Mesenchymal stem cell (in vitro differentiated cells and primary cell): ENCODE measurements around the gene ABCA2.

Experiments used
- DNase-seq: peaks from one replicate; pipeline ENCODE4 v3.0.0-alpha.2; 2013
- H2AFZ ChIP-seq: one replicate; pipeline ENCODE4 v1.6.1; 2013; ENCODE audit warnings: low read depth, mild to moderate bottlenecking, control low read depth, inconsistent platforms, low read length, moderate library complexity
- H2AK5ac ChIP-seq: 2 replicates; pipeline ENCODE4 v1.6.1; 2013; ENCODE audit warnings: low read length, moderate library complexity, mild to moderate bottlenecking, inconsistent platforms; ENCODE audit not compliant: severe bottlenecking
- H2BK120ac ChIP-seq: one replicate; pipeline ENCODE4 v1.6.1; 2013; ENCODE audit warnings: low read depth, mild to moderate bottlenecking, inconsistent platforms, low read length, moderate library complexity
- H2BK12ac ChIP-seq, 2 experiments: one replicate each; pipeline ENCODE4 v1.6.1; 2013; ENCODE audit warnings: inconsistent platforms in 2 of 2, low read length in 2 of 2, mild to moderate bottlenecking in 2 of 2, moderate library complexity in 2 of 2, control low read depth in 1 of 2
- H2BK15ac ChIP-seq: one replicate; pipeline ENCODE4 v1.6.1; 2013; ENCODE audit warnings: mild to moderate bottlenecking, low read depth, inconsistent platforms; ENCODE audit not compliant: poor library complexity, severe bottlenecking
- H2BK5ac ChIP-seq: 2 replicates; pipeline ENCODE4 v1.6.1; 2013; ENCODE audit warnings: low read depth, mild to moderate bottlenecking, low read length, control low read depth, inconsistent platforms; ENCODE audit not compliant: poor library complexity, severe bottlenecking
- H3K14ac ChIP-seq, 2 experiments: one replicate each; pipeline ENCODE4 v1.6.1; 2013; ENCODE audit warnings: inconsistent platforms in 2 of 2, low read length in 2 of 2, control low read depth in 1 of 2, mild to moderate bottlenecking in 1 of 2, moderate library complexity in 1 of 2
- H3K18ac ChIP-seq, 2 experiments: one replicate each; pipeline ENCODE4 v1.6.1; 2013; ENCODE audit warnings: inconsistent platforms in 2 of 2, low read length in 2 of 2, control low read depth in 1 of 2, low read depth in 1 of 2, mild to moderate bottlenecking in 1 of 2
- H3K23ac ChIP-seq, 2 experiments: one replicate each; pipeline ENCODE4 v1.6.1; 2013; ENCODE audit warnings: inconsistent platforms in 2 of 2, low read length in 2 of 2, mild to moderate bottlenecking in 2 of 2, moderate library complexity in 2 of 2, control low read depth in 1 of 2
- H3K27ac ChIP-seq: 2 replicates; pipeline ENCODE4 v1.5.1; 2013; ENCODE audit warnings: mild to moderate bottlenecking, moderate library complexity, low read length, control low read depth, inconsistent platforms; ENCODE audit not compliant: poor library complexity, severe bottlenecking
- H3K27me3 ChIP-seq, 2 experiments: 2 replicates each; pipeline versions ENCODE4 v1.6.1 to v1.7.0; 2013; ENCODE audit warnings: low read length in 2 of 2, mild to moderate bottlenecking in 2 of 2, moderate library complexity in 2 of 2, control low read depth in 1 of 2, inconsistent platforms in 1 of 2; ENCODE audit not compliant: control insufficient read depth in 1 of 2, insufficient read depth in 1 of 2
- H3K36me3 ChIP-seq, 2 experiments: 2 replicates each; pipeline versions ENCODE4 v1.6.1 to v1.7.0; 2013; ENCODE audit warnings: low read length in 2 of 2, control low read depth in 1 of 2, inconsistent platforms in 1 of 2, low read depth in 1 of 2, mild to moderate bottlenecking in 1 of 2; ENCODE audit not compliant: insufficient read depth in 2 of 2, control insufficient read depth in 1 of 2
- H3K4ac ChIP-seq, 2 experiments: one replicate each; pipeline ENCODE4 v1.6.1; 2013; ENCODE audit warnings: inconsistent platforms in 2 of 2, low read length in 2 of 2, mild to moderate bottlenecking in 2 of 2, moderate library complexity in 2 of 2, control low read depth in 1 of 2, low read depth in 1 of 2
- H3K4me1 ChIP-seq: 2 replicates; pipeline ENCODE4 v1.6.1; 2013; ENCODE audit warnings: low read depth, low read length, control low read depth; ENCODE audit not compliant: control insufficient read depth, insufficient read depth
- H3K4me2 ChIP-seq: 2 replicates; pipeline ENCODE4 v1.6.1; 2013; ENCODE audit warnings: low read length, mild to moderate bottlenecking, inconsistent platforms; ENCODE audit not compliant: poor library complexity, severe bottlenecking
- H3K4me3 ChIP-seq, 2 experiments: 2 replicates each; pipeline versions ENCODE4 v1.5.1 to v1.7.0; 2013; ENCODE audit warnings: low read length in 2 of 2, mild to moderate bottlenecking in 2 of 2, control low read depth in 1 of 2, low read depth in 1 of 2; ENCODE audit not compliant: insufficient read depth in 1 of 2
- H3K79me1 ChIP-seq: replicated peaks from 2 replicates; pipeline ENCODE4 v1.6.1; 2013; ENCODE audit warnings: mild to moderate bottlenecking, control low read depth, low read length, inconsistent platforms; ENCODE audit not compliant: poor library complexity, severe bottlenecking
- H3K9ac ChIP-seq: 2 replicates; pipeline ENCODE4 v1.7.0; 2013; ENCODE audit warnings: mild to moderate bottlenecking, low read length, moderate library complexity
- H3K9me3 ChIP-seq: 2 replicates; pipeline ENCODE4 v1.7.0; 2013; ENCODE audit warnings: mild to moderate bottlenecking, low read length; ENCODE audit not compliant: control insufficient read depth
- H4K8ac ChIP-seq: one replicate; pipeline ENCODE4 v1.6.1; 2013; ENCODE audit warnings: inconsistent platforms, mild to moderate bottlenecking, low read length, moderate library complexity
- H4K91ac ChIP-seq: one replicate; pipeline ENCODE4 v1.6.1; 2013; ENCODE audit warnings: mild to moderate bottlenecking, low read length, inconsistent platforms
- WGBS: methylation state at CpG from one replicate; pipeline ENCODE4 v1.1.7; 2013; ENCODE audit warnings: mixed read lengths; 5-methylcytosine and 5-hydroxymethylcytosine counted together

Gene ABCA2

GRCh38 chr9:136981588-136982231 is 46.3 kb downstream of the ABCA2 start:
- Histone ChIP-seq H4K8ac (no peak overlapping the region), H3K27me3 (peaks cover 33 to 54% of the 10 kb centered on the region in 2 experiments), H2BK12ac (no peak overlapping the region), H3K4ac (no peak overlapping the region), H2BK5ac (no peak overlapping the region), H3K9me3 (no peaks in the 10 kb centered on the region), H3K4me1 (peaks cover 31% of the 10 kb centered on the region), H2BK120ac (no peak overlapping the region), H3K14ac (no peak overlapping the region), H2AFZ (no peak overlapping the region), H2AK5ac (no peak overlapping the region), H2BK15ac (no peak overlapping the region), H3K18ac (no peak overlapping the region), H3K4me2 (no peak overlapping the region), H3K4me3 (no peak overlapping the region), H3K27ac (no peak overlapping the region), H3K9ac (no peak overlapping the region), H4K91ac (no peak overlapping the region), H3K79me1 (no peaks in the 10 kb centered on the region), H3K36me3 (peaks cover 0 to 4% of the 10 kb centered on the region in 2 experiments), H3K23ac (no peak overlapping the region)
- no peak for DNase-seq
- 76% methylated on average over 13 of the region's 17 CpGs for WGBS

- no peak overlapping the region for H2BK5ac ChIP-seq
- H3K4me2 ChIP-seq, result no peak overlapping the region
- no peak overlapping the region for H2BK120ac ChIP-seq
- H4K91ac ChIP-seq, result no peak overlapping the region
- peaks cover 0 to 4% of the 10 kb centered on the region in 2 experiments for H3K36me3 ChIP-seq
- H4K8ac ChIP-seq, result no peak overlapping the region
- H3K23ac ChIP-seq, result no peak overlapping the region
- no peak overlapping the region for H3K9ac ChIP-seq
- H3K79me1 ChIP-seq, result no peaks in the 10 kb centered on the region
- DNase-seq, result no peak
- H2BK15ac ChIP-seq, result peak overlapping the region; percentile 86
- H3K4ac ChIP-seq, result no peak overlapping the region
- WGBS, result 92% methylated on average over 16 of the region's 16 CpGs
- H3K4me1 ChIP-seq, result peaks cover 34% of the 10 kb centered on the region
- H3K9me3 ChIP-seq, result no peaks in the 10 kb centered on the region
- H2BK12ac ChIP-seq, result no peak overlapping the region
- no peak overlapping the region for H3K18ac ChIP-seq
- no peak overlapping the region for H3K14ac ChIP-seq
- H3K27ac ChIP-seq, result no peak overlapping the region
- no peak overlapping the region for H2AK5ac ChIP-seq
- H2AFZ ChIP-seq, result no peak overlapping the region
- peaks cover 30 to 48% of the 10 kb centered on the region in 2 experiments for H3K27me3 ChIP-seq
- H3K4me3 ChIP-seq, result no peak overlapping the region
These were observed 47.2 kb downstream of the ABCA2 start for GRCh38 chr9:136980669-136981478.

DNA sequence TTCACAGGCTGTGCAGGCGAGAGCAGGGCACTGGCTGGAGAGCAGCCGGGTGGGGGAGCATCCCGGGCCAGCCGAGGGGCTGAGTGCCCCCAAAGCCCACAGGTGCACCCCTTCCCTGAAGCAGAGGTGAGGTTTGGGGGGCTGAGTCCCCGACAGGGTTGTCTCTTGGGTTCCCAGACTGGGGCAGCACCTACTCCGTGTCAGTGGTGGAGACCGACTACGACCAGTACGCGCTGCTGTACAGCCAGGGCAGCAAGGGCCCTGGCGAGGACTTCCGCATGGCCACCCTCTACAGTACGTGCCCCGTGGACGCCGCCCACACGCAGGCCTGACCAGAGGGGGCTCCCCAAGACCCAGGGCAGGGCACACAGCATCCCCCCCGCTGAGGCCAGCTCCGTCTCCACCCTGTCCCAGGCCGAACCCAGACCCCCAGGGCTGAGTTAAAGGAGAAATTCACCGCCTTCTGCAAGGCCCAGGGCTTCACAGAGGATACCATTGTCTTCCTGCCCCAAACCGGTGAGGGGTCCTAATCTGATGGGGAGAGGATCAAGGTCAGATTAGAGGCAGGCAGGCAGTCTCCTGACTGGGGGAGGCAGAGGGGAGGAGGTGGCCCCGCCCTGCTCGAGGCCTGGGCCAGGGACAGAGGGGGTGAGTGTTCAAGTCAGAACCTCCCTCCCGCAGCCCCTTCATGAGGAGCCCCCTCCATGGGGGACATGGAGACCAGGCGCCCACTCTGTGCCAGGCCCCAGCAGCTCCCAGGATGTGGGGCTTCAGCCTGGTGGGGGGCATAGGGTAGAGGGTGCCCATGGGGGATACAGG is 48.1 kb downstream of the ABCA2 start:
- Histone ChIP-seq H3K18ac (no peak overlapping the region), H3K9me3 (no peaks in the 10 kb centered on the region), H3K9ac (no peak overlapping the region), H3K36me3 (peaks cover 0 to 4% of the 10 kb centered on the region in 2 experiments), H3K4me3 (no peak overlapping the region), H2BK5ac (no peak overlapping the region), H3K14ac (no peak overlapping the region), H3K4me1 (peaks cover 34% of the 10 kb centered on the region), H3K27ac (no peak overlapping the region), H3K4ac (no peak overlapping the region), H4K91ac (no peak overlapping the region), H2AFZ (no peak overlapping the region), H2BK12ac (no peak overlapping the region), H3K27me3 (peaks cover 27 to 46% of the 10 kb centered on the region in 2 experiments), H4K8ac (no peak overlapping the region), H3K4me2 (no peak overlapping the region), H2BK120ac (no peak overlapping the region), H3K79me1 (no peaks in the 10 kb centered on the region), H3K23ac (no peak overlapping the region), H2BK15ac (no peak overlapping the region), H2AK5ac (no peak overlapping the region)
- WGBS, result 95% methylated on average over 26 of the region's 26 CpGs
- DNase-seq, result no peak
